ENCODE measurements around the gene FAM3D.

DNA sequence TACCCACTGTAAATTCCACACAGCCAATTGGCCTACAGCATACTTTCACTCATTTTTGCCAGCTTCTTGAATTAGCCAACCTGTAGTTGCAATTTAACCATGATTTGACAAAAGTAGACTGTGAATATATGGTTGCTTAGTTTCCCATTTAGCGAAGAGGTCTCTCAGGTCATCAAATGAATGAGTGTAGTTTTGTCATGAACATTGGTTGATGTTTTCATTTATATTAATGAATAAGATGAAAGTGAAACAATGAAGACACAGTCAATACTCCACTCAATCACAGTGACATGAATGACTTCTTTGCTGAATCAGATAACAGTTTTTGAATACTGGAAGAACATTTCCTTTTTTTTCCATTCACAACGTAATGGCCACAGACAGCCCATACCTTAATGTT, 15.3 kb upstream of the FAM3D start:
- TF ChIP-seq, protein P1, sequence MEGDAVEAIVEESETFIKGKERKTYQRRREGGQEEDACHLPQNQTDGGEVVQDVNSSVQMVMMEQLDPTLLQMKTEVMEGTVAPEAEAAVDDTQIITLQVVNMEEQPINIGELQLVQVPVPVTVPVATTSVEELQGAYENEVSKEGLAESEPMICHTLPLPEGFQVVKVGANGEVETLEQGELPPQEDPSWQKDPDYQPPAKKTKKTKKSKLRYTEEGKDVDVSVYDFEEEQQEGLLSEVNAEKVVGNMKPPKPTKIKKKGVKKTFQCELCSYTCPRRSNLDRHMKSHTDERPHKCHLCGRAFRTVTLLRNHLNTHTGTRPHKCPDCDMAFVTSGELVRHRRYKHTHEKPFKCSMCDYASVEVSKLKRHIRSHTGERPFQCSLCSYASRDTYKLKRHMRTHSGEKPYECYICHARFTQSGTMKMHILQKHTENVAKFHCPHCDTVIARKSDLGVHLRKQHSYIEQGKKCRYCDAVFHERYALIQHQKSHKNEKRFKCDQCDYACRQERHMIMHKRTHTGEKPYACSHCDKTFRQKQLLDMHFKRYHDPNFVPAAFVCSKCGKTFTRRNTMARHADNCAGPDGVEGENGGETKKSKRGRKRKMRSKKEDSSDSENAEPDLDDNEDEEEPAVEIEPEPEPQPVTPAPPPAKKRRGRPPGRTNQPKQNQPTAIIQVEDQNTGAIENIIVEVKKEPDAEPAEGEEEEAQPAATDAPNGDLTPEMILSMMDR (conservative IDR thresholded peaks at IDR 0.05; ENCODE audit: low read depth, low read length) = no peak
- no peak for TF ChIP-seq EZH2 (IDR thresholded peaks at IDR 0.05; ENCODE audit: low read length, unreplicated experiment)
